GM12878 (cell line): ENCODE measurements around the gene RAPGEF3. TPM values are rescaled to one million over a fixed set of nuclear protein-coding genes. Genes with fewer than 3 reads are reported as not detected.

Experiments
- ATAC-seq: fragments of 200-7000 bp; cut with Tn5 transposase; 3 replicates; pipeline ENCODE4 v1.9.1; 2020; ENCODE audit warnings: mild to moderate bottlenecking, moderate library complexity
- BruUV-seq: library from RNA; stranded (reverse); fragments of 400-500 nt; replicated peaks from 2 replicates; lab custom pipeline; 2021; lab: Mats Ljungman, UMichigan
- CTCF ChIA-PET: fragments of 300-600 bp; sonication (Branson Sonifier 250); formaldehyde crosslinking; extraction: SDS; loops from one replicate; lab custom pipeline; 2021; ENCODE audit warnings: inconsistent platforms; lab: Yijun Ruan, JAX
- POLR2A ChIA-PET: fragments of 350-600 bp; formaldehyde crosslinking; extraction: SDS; loops from one replicate; lab custom pipeline; 2021; ENCODE audit warnings: inconsistent platforms; lab: Charles Lee
- RAD21 ChIA-PET: fragments of 300-600 bp; sonication (Branson Sonifier 250); formaldehyde crosslinking; loops from one replicate; lab custom pipeline; 2023; ENCODE audit warnings: antibody characterized with exemption; ENCODE audit not compliant: unreplicated experiment; lab: Charles Lee
- SMC1A ChIA-PET: fragments of 300-600 bp; sonication (Branson Sonifier 250); formaldehyde crosslinking; loops from one replicate; lab custom pipeline; 2023; ENCODE audit not compliant: unreplicated experiment, uncharacterized antibody; lab: Charles Lee
- DNase-seq: peaks from one replicate; pipeline ENCODE4 v3.0.0-alpha.2; 2011; ENCODE audit warnings: low read depth, low spot score
- FAIRE-seq: peaks from 3 replicates; lab custom pipeline; 2011; peaks lifted over from hg19 to GRCh38; lab: Jason Lieb, UNC
- H2AFZ ChIP-seq: 2 replicates; pipeline ENCODE4 v1.6.0; 2011; ENCODE audit warnings: low read depth, low read length, control low read depth; ENCODE audit not compliant: control insufficient read depth
- H3K27ac ChIP-seq: 2 replicates; pipeline ENCODE4 v1.5.1; 2011; ENCODE audit warnings: control low read depth; ENCODE audit not compliant: control insufficient read depth, insufficient read depth
- H3K27me3 ChIP-seq, 2 experiments: replicated peaks in 1 of 2; 2 replicates each; pipeline versions ENCODE4 v1.6.0 to v1.6.1; 2011; ENCODE audit warnings: low read length in 1 of 2; ENCODE audit not compliant: control insufficient read depth in 2 of 2, insufficient read depth in 2 of 2
- H3K36me3 ChIP-seq, 2 experiments: 2 replicates each; pipeline ENCODE4 v1.5.1; 2011; ENCODE audit warnings: low read length in 1 of 2; ENCODE audit not compliant: control insufficient read depth in 2 of 2, insufficient read depth in 2 of 2
- H3K4me1 ChIP-seq: 2 replicates; pipeline ENCODE4 v1.6.1; 2011; ENCODE audit warnings: mild to moderate bottlenecking, low read length, moderate library complexity, mixed read lengths; ENCODE audit not compliant: control insufficient read depth, insufficient read depth
- H3K4me2 ChIP-seq: 2 replicates; pipeline ENCODE4 v1.6.0; 2011; ENCODE audit warnings: control low read depth; ENCODE audit not compliant: control insufficient read depth, insufficient read depth
- H3K4me3 ChIP-seq: fragments of 200-600 bp; sonication (generic); 2 replicates; pipeline ENCODE4 v1.5.1; 2016
- H3K79me2 ChIP-seq: 2 replicates; pipeline ENCODE4 v1.6.0; 2011; ENCODE audit warnings: low read length; ENCODE audit not compliant: control insufficient read depth, insufficient read depth
- H3K9ac ChIP-seq: 2 replicates; pipeline ENCODE4 v1.8.0; 2011; ENCODE audit warnings: low read length, control low read depth, mixed read lengths; ENCODE audit not compliant: control insufficient read depth, insufficient read depth
- H3K9me3 ChIP-seq: replicated peaks from 3 replicates; pipeline ENCODE4 v1.5.1; 2011; ENCODE audit warnings: mild to moderate bottlenecking, low read length; ENCODE audit not compliant: control insufficient read depth, insufficient read depth
- H4K20me1 ChIP-seq: 2 replicates; pipeline ENCODE4 v1.6.0; 2011; ENCODE audit not compliant: control insufficient read depth, insufficient read depth
- CREM ChIP-seq: IDR thresholded peaks from 2 replicates; pipeline ENCODE4 v1.6.1; 2014; ENCODE audit warnings: antibody characterized with exemption, low read depth
- HCFC1 ChIP-seq: fragments of 150-350 bp; IDR thresholded peaks from 2 replicates; pipeline ENCODE4 v1.6.1; 2014; ENCODE audit warnings: low read length
- NR2F1 ChIP-seq: fragments of 450-650 bp; conservative IDR thresholded peaks from 2 replicates; pipeline ENCODE4 v1.6.1; 2017; ENCODE audit warnings: mild to moderate bottlenecking
- WRNIP1 ChIP-seq: IDR thresholded peaks from 2 replicates; pipeline ENCODE4 v1.6.1; 2011; ENCODE audit warnings: low read depth, low read length, improper control_type of control experiment, borderline replicate concordance
- YY1 ChIP-seq: IDR thresholded peaks from 2 replicates; pipeline ENCODE4 v1.6.1; 2011; ENCODE audit warnings: low read depth, mild to moderate bottlenecking, low read length
- ZBED1 ChIP-seq: IDR thresholded peaks from 2 replicates; pipeline ENCODE4 v1.6.1; 2016; ENCODE audit warnings: borderline replicate concordance
- ZNF592 ChIP-seq: fragments of 450-650 bp; IDR thresholded peaks from 2 replicates; pipeline ENCODE4 v1.6.1; 2017; ENCODE audit warnings: mild to moderate bottlenecking, moderate library complexity
- WGBS: methylation state at CpG from one replicate; pipeline ENCODE4 v1.1.6; 2016; ENCODE audit warnings: low lambda C conversion rate; ENCODE audit not compliant: insufficient replicate concordance, insufficient coverage; ENCODE audit errors: missing lambda C conversion rate; 5-methylcytosine and 5-hydroxymethylcytosine counted together
- in situ Hi-C: fragments of 300-500 bp; cut with MboI; formaldehyde crosslinking; loops from 9 replicates; pipeline ENCODE4 v1.14.3; 2018; ENCODE audit warnings: mixed read lengths
- intact Hi-C: fragments of 100-400 bp; cut with micrococcal nuclease; formaldehyde crosslinking; loops from one replicate; pipeline ENCODE4 v1.14.2; 2022; ENCODE audit not compliant: unreplicated experiment
- polyA plus RNA-seq, 11 experiments: library from polyadenylated mRNA; depleted of rRNA in 4 of 11; unstranded in 6 of 11; stranded (reverse) in 5 of 11; fragments of >200 nt; fragmentation: Nextera tagmentation in 4 of 11; fragmentation: Illumina TruSeq in 1 of 11; extraction: Ambion mirVana in 4 of 11; extraction: Trizol in 1 of 11; gene quantifications; 1 replicate in 1 of 11; 2 replicates in 10 of 11; pipeline versions ENCODE4 v1.2.1 to v1.2.3, GENCODE V29; 2011 to 2016; ENCODE audit warnings: inconsistent platforms in 2 of 11, missing spikeins in 2 of 11, low read depth in 1 of 11
- total RNA-seq, 4 experiments: library from RNA; depleted of rRNA in 3 of 4; stranded (reverse); fragments of >200 nt in 3 of 4; fragmentation: Illumina TruSeq in 1 of 4; extraction: Trizol in 1 of 4; gene quantifications; 2 replicates each; pipeline versions ENCODE4 v1.2.1 to v1.2.3, GENCODE V29; 2013 to 2021

Gene RAPGEF3
- total and polyA plus RNA-seq, 10 of the 15 experiments (the other 5 are each of a cell fraction or from before 2014, with no cell fraction given): 0.02 to 0.92 (median 0.31) TPM; not detected in 2

GRCh38 chr12:47735649-47736048, 23.0 kb downstream of the RAPGEF3 start:
- ChIA-PET SMC1A (interaction anchor here (1.3 to 1.5 kb wide), 3 partner anchors 11 to 32 kb away, joined by 3 to 5 read pairs (median 4); partner anchors contain the start of gene ENDOU), RAD21 (interaction anchor here (1.3 to 1.8 kb wide), 2 partner anchors 27 to 31 kb away, joined by 3 to 8 read pairs; no protein-coding TSS in a partner anchor), CTCF (interaction anchor here (0.6 to 4.6 kb wide), 3 partner anchors 20 to 41 kb away, joined by 3 to 34 read pairs (median 10); no protein-coding TSS in a partner anchor), POLR2A (interaction anchor here (1.1 kb wide), 1 partner anchor 26 kb away, joined by 3 read pairs; no protein-coding TSS in a partner anchor)
- Histone ChIP-seq H3K9ac (no peak overlapping the region), H4K20me1 (no peaks in the 10 kb centered on the region), H3K79me2 (no peaks in the 10 kb centered on the region), H3K4me1 (peaks cover 14% of the 10 kb centered on the region), H3K9me3 (no peaks in the 10 kb centered on the region), H3K4me3 (no peak overlapping the region), H3K27ac (no peak overlapping the region), H3K36me3 (no peaks in the 10 kb centered on the region), H2AFZ (no peak overlapping the region), H3K4me2 (no peak overlapping the region), H3K27me3 (no peaks in the 10 kb centered on the region)
- DNase-seq: no peak
- intact Hi-C loops (no loop called here), in situ Hi-C loops (no loop called here)
- no peak for TF ChIP-seq ZNF592
- TF ChIP-seq HCFC1: no peak
- no peak for TF ChIP-seq CREM
- TF ChIP-seq ZBED1: no peak
- TF ChIP-seq WRNIP1: no peak
- TF ChIP-seq YY1: no peak
- no peak for TF ChIP-seq NR2F1
- no TSS peak for BruUV-seq
- no peak for ATAC-seq
- WGBS: 55% methylated on average over 10 of the region's 11 CpGs
- FAIRE-seq: no peak
